Measurements from ENCODE around the gene TRIM54.

DNA sequence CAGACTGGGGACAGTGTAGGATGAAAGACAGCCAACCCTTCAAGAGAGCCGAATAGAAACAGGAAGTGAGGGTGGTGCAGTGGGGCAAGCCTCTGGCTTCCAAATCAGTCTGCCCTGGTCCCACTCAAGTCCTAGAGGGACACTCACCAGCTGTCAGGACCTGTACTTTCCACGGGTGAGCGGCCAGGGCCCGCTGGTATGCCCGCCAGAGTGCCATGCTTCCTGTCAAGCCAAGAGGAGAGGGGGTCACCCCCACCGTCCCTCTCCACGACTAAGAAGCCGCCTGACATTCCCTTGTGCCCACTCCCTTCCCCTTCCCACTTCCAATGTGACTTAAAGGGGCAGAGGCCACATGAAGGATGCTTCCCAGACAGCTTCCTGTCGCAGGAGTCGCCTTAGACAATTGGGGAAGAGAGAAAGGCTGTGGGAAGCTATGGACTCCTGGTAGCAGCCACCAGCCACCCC, 40.1 kb downstream of the TRIM54 start:
- TF ChIP-seq, protein P1, sequence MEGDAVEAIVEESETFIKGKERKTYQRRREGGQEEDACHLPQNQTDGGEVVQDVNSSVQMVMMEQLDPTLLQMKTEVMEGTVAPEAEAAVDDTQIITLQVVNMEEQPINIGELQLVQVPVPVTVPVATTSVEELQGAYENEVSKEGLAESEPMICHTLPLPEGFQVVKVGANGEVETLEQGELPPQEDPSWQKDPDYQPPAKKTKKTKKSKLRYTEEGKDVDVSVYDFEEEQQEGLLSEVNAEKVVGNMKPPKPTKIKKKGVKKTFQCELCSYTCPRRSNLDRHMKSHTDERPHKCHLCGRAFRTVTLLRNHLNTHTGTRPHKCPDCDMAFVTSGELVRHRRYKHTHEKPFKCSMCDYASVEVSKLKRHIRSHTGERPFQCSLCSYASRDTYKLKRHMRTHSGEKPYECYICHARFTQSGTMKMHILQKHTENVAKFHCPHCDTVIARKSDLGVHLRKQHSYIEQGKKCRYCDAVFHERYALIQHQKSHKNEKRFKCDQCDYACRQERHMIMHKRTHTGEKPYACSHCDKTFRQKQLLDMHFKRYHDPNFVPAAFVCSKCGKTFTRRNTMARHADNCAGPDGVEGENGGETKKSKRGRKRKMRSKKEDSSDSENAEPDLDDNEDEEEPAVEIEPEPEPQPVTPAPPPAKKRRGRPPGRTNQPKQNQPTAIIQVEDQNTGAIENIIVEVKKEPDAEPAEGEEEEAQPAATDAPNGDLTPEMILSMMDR (IDR thresholded peaks at IDR 0.05), result no peak
- TF ChIP-seq POLR2A (IDR thresholded peaks at IDR 0.05), result no peak
